HG02943 (cell line): Measurements from ENCODE around the gene RTN4RL1.

Experiments
- ATAC-seq: cut with Tn5 transposase; IDR thresholded peaks from one replicate; pipeline ENCODE4 v1.9.1; 2021; ENCODE audit warnings: mild to moderate bottlenecking, low read depth, moderate library complexity; ENCODE audit not compliant: unreplicated experiment

RTN4RL1 gene

GRCh38 chr17:1931844-1932579 is 93.1 kb downstream of the RTN4RL1 start:
- no peak for ATAC-seq

GRCh38 chr17:1930337-1930645 is 94.8 kb downstream of the RTN4RL1 start:
- no peak for ATAC-seq

GRCh38 chr17:1928976-1929375 is 96.2 kb downstream of the RTN4RL1 start:
- no peak for ATAC-seq

DNA sequence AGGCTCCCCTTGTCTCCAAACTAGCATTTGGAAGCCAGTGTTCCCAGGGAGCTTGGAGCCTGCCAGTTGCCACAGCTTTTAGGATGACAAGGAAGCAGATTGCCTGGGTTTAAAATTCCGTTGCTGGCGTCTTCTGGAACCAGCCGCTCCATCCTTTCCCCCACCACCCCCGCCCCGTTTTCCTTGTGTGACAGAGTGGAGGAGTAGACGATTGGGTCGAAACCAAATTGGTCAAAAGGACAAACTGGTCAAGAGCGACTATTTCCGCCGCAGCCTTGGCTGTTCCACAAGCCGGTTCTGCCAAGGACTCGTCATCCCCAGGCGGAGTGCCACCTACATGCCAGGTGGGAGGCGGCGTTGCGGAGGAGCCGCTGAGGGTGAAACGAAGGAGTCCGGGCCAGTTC is 104.2 kb downstream of the RTN4RL1 start:
- ATAC-seq: no peak

DNA sequence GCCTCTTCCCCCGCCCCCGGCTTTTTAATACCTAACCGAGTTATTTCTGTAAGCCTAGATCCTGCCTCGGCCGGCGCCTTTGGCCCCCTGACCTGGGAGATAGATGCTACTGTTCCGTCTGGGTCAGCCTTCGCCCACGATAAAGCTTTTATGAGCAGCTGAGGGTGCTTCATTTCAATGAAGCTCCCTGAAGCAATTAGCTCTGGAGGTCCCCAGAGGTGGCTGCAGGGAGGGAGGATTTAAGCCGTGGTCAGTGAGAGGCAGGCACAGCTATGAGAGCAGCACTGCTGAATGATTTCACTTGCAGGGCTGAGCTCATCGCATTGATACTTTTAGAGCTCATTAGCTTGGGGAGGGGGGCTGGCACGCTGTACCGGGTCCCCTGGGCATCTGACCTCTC is 105.9 kb downstream of the RTN4RL1 start:
- ATAC-seq: no peak

DNA sequence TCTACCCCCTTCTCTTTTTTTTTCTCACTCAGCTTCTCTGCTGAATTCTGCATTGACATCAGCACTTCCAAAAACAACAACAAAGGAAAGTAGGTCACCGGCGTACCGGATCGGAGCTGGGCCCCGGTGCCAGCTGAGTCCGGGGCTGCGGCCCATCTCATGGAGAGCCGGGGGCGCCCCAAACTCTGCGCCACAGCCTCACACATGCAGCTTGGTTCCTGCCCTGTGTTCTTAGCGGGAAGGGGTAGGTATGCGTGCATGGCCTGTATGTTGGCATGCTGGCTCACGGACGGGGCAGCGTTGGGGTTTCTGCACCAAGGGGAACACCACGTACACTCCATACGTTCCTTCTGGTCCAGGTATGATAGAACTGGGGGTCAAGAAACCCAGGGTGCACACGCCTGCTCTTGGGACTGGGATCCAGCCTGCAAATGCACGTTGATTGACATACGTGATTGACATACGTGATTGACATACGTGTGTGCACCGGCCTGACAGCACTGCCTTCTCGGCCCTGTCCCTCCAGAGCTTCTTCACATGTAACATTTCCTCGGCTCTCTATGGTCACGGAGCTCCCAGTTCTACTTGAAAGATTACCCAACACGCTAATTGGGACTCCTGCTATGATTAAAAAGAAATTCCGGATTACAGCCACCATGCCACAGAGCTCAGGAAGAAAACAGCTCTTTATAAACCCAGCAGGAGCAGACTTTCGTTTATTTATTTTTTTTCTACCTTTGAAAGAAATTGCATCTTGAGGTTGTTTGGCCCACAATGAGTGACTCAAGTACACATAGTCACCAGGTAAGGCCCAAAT is 106.6 kb downstream of the RTN4RL1 start:
- no peak for ATAC-seq

- no peak for ATAC-seq
These were observed 108.0 kb downstream of the RTN4RL1 start for GRCh38 chr17:1916963-1917715.

DNA sequence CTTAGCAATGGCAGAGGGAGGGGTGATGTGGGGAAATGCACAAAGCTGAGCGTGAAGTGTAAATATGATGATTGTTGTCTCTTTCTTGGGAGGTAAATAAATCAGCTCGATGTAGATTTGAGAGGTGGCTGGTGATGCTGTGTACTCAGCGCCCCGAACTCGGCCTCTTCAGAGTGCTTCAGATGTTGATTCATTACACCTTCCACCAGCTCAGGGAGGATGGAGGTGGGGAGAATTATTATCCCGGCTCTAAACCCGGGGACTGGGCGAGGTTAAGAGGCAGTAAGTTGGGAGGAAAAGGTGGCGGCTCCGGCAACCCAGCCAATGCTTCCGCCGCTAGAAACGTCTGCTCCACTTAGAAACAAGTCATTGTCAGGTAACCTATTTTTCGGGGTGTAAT is 108.8 kb downstream of the RTN4RL1 start:
- no peak for ATAC-seq

DNA sequence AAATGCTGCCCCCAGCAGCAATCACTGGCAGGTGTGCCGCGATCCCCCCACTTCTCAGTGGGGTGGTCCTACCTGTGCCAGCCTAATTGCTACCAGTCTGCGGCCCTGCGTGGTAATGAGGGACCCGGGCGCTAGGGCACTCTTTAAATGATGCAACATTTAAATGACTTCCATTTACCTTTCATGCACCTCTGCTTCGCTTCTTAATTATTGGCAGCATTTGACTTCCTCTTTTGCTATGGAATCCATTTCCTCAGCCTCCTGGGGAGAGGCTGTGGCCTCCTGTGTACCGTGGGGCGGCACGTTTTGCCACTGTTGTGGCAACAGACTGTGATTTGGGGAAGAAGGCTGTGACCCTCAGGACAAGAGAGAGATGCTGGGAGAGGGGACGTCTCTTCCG is 109.2 kb downstream of the RTN4RL1 start:
- ATAC-seq: no peak

DNA sequence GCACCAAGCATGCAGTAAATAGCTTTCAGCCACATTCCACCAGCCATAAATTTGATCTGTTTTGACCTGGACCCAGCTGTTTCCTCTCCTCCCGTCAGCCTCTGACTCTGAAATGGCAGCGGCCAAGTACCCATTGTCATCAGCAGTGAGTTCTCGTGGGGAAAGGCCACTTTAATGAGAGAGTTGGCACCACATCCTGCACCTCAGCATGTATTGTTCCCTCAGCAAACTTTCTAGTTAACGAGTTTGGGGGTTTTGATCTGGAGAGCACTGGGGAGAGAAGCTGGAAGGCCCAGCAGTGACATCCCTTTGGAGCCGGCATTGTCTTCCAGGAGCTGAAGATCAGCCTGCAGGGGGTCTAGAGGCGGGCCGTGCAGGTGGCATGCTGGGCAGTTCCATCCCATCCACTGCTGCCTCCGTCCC is 110.5 kb downstream of the RTN4RL1 start:
- no peak for ATAC-seq

- ATAC-seq: no peak
These were observed 111.4 kb downstream of the RTN4RL1 start for GRCh38 chr17:1913702-1914101.

GRCh38 chr17:1912146-1912545 is 113.0 kb downstream of the RTN4RL1 start:
- ATAC-seq: no peak

DNA sequence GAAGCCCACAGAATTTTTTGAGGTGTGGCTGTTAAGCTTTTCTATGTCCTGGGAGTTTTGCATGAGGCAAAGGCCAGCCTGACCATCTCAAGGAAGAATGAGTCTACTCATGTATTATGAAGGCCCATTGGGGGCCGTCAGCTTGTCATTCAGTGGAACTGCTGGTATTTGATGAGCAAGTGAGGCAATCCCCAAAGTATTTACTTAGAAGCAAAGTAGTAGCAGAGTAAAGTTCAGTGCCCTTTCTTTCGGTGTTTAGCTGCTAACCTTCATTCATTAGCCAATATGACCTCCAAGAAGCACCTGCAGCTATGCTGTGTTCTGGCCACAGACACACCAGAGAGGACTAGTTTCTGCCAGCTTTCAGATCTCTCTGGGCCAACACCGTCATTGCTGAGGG is 115.1 kb downstream of the RTN4RL1 start:
- ATAC-seq: no peak

- no peak for ATAC-seq
These were observed 116.3 kb downstream of the RTN4RL1 start for GRCh38 chr17:1908699-1909309.

GRCh38 chr17:1907909-1908698 is 117.0 kb downstream of the RTN4RL1 start:
- ATAC-seq: no peak

DNA sequence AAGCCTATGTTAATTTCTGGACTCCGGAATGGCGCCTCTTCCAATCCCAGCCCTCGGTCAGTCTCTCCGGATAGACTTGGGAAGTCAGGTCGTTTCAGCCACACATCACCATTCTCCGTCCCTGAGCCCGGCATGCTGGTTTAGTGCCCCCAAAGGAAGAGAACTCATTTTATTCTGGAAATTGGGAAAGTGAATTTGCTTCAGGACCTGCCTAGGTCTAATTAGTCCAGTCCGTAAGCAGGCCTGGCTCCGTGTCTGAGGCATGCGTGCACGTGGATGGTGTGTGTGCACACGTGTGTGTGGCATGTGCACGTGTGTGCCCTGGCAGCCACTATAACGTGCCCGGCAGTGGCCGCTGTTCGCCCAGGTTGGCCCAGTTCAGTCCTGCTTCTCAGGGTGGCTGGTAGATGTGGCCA is 117.9 kb downstream of the RTN4RL1 start:
- no peak for ATAC-seq

DNA sequence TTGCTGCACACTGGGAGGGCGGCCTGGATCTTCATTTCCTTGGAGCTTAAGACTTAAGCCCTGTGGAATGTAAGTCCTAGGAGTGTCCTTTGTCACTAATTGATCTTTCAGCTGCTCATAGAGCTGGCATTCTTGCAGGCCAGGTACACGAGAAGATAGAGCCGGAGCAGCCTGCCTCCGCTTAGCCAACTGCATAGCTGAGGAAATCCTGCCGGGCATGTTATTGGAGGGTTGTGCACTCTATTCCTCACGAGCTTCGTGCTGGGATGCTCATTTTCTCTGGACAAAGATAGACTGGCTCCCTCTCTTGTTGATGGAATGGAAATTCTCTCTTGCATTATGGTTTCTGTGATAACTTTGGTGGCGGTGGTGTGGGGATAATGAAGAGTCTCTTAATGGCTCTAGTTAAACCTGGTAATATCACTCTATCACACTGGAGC is 118.5 kb downstream of the RTN4RL1 start:
- ATAC-seq: no peak

DNA sequence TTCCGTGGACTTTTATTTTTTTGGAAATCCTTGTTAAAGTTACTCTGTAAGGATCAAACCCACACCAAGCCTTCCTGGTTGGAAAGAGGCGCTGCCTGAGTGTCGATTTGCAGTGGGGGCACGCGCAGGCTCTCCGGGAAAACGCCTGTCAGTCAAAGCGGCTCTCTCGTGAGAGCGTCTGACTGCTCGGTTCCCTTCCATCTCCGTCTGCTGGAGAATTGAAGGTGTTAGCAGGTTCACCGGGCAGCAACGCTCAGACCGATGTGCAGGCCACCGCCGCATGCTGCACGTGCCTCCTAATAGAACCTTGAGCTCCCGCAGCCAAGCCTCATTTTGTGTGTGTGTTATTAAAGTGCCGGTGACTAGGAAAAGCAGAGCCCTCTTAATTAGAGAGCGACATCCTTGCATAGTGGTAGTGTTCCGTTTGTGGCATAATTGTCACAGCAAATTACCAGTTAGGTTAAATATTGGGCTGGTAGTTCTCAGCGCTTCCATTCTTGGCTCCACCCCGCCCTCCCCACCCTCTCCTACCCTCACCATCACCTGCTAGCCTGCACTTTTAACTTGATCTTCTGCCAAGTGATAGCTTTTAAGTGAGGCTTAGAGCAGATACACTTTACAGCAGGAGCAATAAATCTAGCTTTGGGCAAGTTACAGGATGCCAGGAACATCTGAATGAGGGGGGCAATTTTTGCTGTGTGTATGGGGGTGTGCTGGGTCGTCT is 119.8 kb downstream of the RTN4RL1 start:
- no peak for ATAC-seq
